SU-DHL-6 (cell line): Measurements from ENCODE around the gene OLFML2B.

ENCODE experiments used
- H2AFZ ChIP-seq: fragments of 200-600 bp; sonication (generic); 2 replicates; pipeline ENCODE4 v1.6.1; 2014; ENCODE audit warnings: low read depth, mild to moderate bottlenecking, moderate library complexity, mixed read lengths, antibody characterized with exemption, low read length; ENCODE audit not compliant: severe bottlenecking
- H3F3A ChIP-seq: fragments of 200-600 bp; shearing (Covaris generic); 2 replicates; pipeline ENCODE4 v1.6.0; 2016; ENCODE audit warnings: antibody characterized with exemption, mild to moderate bottlenecking; ENCODE audit not compliant: insufficient read depth
- H3K27ac ChIP-seq: fragments of 200-600 bp; sonication (generic); 2 replicates; pipeline ENCODE4 v1.5.1; 2016; ENCODE audit warnings: low read depth, mild to moderate bottlenecking, low read length, moderate library complexity, mixed read lengths
- H3K27me3 ChIP-seq: fragments of 200-600 bp; sonication (generic), shearing (Covaris generic); 2 replicates; pipeline ENCODE4 v1.6.0; 2014; ENCODE audit warnings: mild to moderate bottlenecking, low read length
- H3K36me3 ChIP-seq: fragments of 200-600 bp; sonication (generic); 2 replicates; pipeline ENCODE4 v1.6.1; 2014; ENCODE audit warnings: mild to moderate bottlenecking, low read length, mixed read lengths
- H3K4me2 ChIP-seq: fragments of 300-600, 200-600 bp; shearing (Covaris generic), sonication (generic); 2 replicates; pipeline ENCODE4 v1.6.0; 2014; ENCODE audit warnings: low read length, low read depth, mild to moderate bottlenecking; ENCODE audit not compliant: poor library complexity, severe bottlenecking
- H3K4me3 ChIP-seq: fragments of 200-600 bp; sonication (generic); 2 replicates; pipeline ENCODE4 v1.5.1; 2014; ENCODE audit warnings: antibody characterized with exemption, low read length, mild to moderate bottlenecking, mixed read lengths; ENCODE audit not compliant: insufficient read depth, poor library complexity, severe bottlenecking
- H3K79me2 ChIP-seq: fragments of 200-600 bp; sonication (generic); 2 replicates; pipeline ENCODE4 v1.6.1; 2014; ENCODE audit warnings: mild to moderate bottlenecking, low read length, moderate library complexity; ENCODE audit not compliant: insufficient read depth
- H3K9ac ChIP-seq: fragments of 200-600 bp; sonication (generic); 2 replicates; pipeline ENCODE4 v1.7.0; 2014; ENCODE audit warnings: mild to moderate bottlenecking, low read length
- H3K9me2 ChIP-seq: fragments of 200-600 bp; sonication (generic); replicated peaks from 2 replicates; pipeline ENCODE4 v1.6.1; 2014; ENCODE audit warnings: low read length; ENCODE audit not compliant: insufficient read depth
- H3K9me3 ChIP-seq: fragments of 200-600 bp; sonication (generic); 2 replicates; pipeline ENCODE4 v1.6.1; 2014; ENCODE audit warnings: low read length, mixed read lengths; ENCODE audit not compliant: insufficient read depth
- H4K20me1 ChIP-seq: fragments of 200-600 bp; sonication (generic); 2 replicates; pipeline ENCODE4 v1.6.1; 2014; ENCODE audit warnings: low read depth, mild to moderate bottlenecking, antibody characterized with exemption, low read length, moderate library complexity, mixed read lengths
- EZH2phosphoT487 ChIP-seq: fragments of 200-600 bp; sonication (generic), shearing (Covaris generic); conservative IDR thresholded peaks from 2 replicates; pipeline ENCODE4 v1.6.1; 2018; ENCODE audit warnings: mild to moderate bottlenecking, antibody characterized with exemption, low read length, moderate library complexity, mixed read lengths
- TF ChIP-seq, protein P1 (sequence below): fragments of 200-600 bp; sonication (generic); IDR thresholded peaks from one replicate; pipeline ENCODE4 v1.5.1; 2017; ENCODE audit warnings: antibody characterized with exemption, mild to moderate bottlenecking, low read length, moderate library complexity; ENCODE audit not compliant: insufficient read depth, poor library complexity, severe bottlenecking

The OLFML2B gene

DNA sequence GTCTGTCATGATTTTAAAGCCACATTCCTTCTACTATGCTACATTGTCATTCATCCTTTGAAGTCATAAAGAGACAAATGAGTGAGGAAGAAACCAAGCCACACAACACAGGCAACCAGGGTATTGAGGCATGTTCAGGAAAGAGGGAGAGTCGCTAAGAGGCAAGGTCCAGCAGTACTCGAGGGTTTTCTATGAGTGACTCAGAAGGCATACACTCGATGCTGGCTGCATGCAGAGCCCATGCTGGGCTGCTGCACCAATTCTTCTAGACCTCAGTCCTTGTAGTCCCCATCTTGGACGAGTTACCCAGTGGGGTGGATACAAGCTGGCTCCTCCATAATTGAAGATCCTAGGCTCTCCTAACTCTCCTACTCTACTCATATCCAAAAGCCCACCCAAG lies 57.6 kb downstream of the OLFML2B start:
- Histone ChIP-seq H3K4me2 (no peak overlapping the region), H2AFZ (no peak overlapping the region), H3K9ac (no peak overlapping the region), H3K27me3 (no peaks in the 10 kb centered on the region), H3K9me3 (no peaks in the 10 kb centered on the region), H4K20me1 (no peaks in the 10 kb centered on the region), H3K36me3 (0 out of 2 replicates have a peak, but pooled peaks cover 2% of the 10 kb centered on the region), H3K79me2 (no peaks in the 10 kb centered on the region), H3F3A (no peaks in the 10 kb centered on the region), H3K9me2 (no peaks in the 10 kb centered on the region), H3K27ac (no peak overlapping the region), H3K4me3 (no peak overlapping the region)
- TF ChIP-seq EZH2phosphoT487 = no peak
- TF ChIP-seq, protein P1, sequence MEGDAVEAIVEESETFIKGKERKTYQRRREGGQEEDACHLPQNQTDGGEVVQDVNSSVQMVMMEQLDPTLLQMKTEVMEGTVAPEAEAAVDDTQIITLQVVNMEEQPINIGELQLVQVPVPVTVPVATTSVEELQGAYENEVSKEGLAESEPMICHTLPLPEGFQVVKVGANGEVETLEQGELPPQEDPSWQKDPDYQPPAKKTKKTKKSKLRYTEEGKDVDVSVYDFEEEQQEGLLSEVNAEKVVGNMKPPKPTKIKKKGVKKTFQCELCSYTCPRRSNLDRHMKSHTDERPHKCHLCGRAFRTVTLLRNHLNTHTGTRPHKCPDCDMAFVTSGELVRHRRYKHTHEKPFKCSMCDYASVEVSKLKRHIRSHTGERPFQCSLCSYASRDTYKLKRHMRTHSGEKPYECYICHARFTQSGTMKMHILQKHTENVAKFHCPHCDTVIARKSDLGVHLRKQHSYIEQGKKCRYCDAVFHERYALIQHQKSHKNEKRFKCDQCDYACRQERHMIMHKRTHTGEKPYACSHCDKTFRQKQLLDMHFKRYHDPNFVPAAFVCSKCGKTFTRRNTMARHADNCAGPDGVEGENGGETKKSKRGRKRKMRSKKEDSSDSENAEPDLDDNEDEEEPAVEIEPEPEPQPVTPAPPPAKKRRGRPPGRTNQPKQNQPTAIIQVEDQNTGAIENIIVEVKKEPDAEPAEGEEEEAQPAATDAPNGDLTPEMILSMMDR = no peak

DNA sequence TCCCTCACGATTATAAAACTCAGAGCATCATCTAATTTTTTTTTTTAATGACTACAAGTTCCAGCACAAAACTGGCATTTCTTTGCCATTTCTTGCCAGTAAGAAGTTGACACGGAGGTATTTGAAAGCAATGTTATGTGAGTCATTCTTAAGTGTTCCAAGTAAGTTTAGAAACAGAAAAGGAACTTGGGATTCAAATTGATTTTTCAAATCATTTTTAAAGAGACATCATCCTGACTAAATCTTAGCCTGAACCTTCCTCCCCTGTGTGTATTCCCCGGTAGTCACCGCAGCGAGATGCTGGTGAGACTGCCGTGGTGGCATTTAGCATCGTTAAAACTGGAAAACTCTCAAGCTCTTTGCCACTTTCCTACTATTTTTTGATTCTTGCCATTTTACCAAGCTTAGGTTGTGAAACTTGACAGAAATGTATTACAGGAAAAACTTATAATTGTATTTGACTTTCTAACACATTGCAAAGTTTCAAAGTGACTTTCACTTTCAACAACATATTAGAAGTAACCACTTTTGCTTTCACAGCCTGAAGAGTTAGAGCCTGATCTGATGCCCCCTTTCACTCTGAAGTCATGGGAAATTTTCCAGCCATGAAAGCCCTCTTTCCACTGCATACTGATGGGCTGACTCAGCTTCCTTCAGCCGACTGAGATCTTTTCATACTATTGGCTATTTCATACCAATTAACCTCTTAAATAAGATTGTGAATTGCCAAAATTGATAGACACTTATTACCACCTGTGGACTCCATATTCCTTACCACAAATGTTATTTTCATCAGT lies 61.4 kb downstream of the OLFML2B start:
- Histone ChIP-seq H3K4me3 (no peak overlapping the region), H3K27ac (no peak overlapping the region), H2AFZ (no peak overlapping the region), H3K9me3 (no peaks in the 10 kb centered on the region), H4K20me1 (no peaks in the 10 kb centered on the region), H3K4me2 (no peak overlapping the region), H3K79me2 (no peaks in the 10 kb centered on the region), H3K9ac (no peak overlapping the region), H3K27me3 (no peaks in the 10 kb centered on the region), H3K9me2 (no peaks in the 10 kb centered on the region), H3F3A (no peaks in the 10 kb centered on the region), H3K36me3 (peaks cover 2% of the 10 kb centered on the region; the same call in 1 of the 2 replicates)
- TF ChIP-seq, protein P1 = no peak
- no peak for TF ChIP-seq EZH2phosphoT487

DNA sequence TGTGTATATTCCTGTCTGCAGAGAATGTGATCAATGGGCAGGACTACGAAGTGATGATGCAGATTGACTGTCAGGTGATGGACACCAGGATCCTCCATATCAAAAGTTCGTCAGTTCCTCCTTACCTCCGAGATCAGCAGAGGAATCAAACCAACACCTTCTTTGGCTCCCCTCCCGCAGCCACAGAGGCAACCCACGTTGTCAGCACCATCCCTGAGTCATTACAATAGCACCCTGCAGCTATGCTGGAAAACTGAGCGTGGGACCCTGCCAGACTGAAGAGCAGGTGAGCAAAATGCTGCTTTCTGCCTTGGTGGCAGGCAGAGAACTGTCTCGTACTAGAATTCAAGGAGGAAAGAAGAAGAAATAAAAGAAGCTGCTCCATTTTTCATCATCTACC lies 65.2 kb downstream of the OLFML2B start:
- H3K79me2 ChIP-seq = no peaks in the 10 kb centered on the region
- peaks cover 2% of the 10 kb centered on the region; the same call in 1 of the 2 replicates for H3K36me3 ChIP-seq
- H3K4me3 ChIP-seq = no peak overlapping the region
- no peak overlapping the region for H3K4me2 ChIP-seq
- H3K27me3 ChIP-seq = no peaks in the 10 kb centered on the region
- no peak overlapping the region for H3K9ac ChIP-seq
- H3F3A ChIP-seq = no peaks in the 10 kb centered on the region
- H3K9me2 ChIP-seq = no peaks in the 10 kb centered on the region
- TF ChIP-seq EZH2phosphoT487 = no peak
- TF ChIP-seq, protein P1 = no peak
- no peaks in the 10 kb centered on the region for H3K9me3 ChIP-seq
- no peaks in the 10 kb centered on the region for H4K20me1 ChIP-seq
- H2AFZ ChIP-seq = no peak overlapping the region
- H3K27ac ChIP-seq = no peak overlapping the region
